NCI-H510A (cell line): ENCODE measurements around the gene CEMIP2.
"Not testable (repeated sequence)": the region's sequence is repeated elsewhere in the genome, so short reads cannot be mapped to it uniquely, and the experiment has no call there.

Experiments used
- DNase-seq: peaks from one replicate; lab custom pipeline; 2025; lab: John Stamatoyannopoulos, UW

Gene CEMIP2, protein sequence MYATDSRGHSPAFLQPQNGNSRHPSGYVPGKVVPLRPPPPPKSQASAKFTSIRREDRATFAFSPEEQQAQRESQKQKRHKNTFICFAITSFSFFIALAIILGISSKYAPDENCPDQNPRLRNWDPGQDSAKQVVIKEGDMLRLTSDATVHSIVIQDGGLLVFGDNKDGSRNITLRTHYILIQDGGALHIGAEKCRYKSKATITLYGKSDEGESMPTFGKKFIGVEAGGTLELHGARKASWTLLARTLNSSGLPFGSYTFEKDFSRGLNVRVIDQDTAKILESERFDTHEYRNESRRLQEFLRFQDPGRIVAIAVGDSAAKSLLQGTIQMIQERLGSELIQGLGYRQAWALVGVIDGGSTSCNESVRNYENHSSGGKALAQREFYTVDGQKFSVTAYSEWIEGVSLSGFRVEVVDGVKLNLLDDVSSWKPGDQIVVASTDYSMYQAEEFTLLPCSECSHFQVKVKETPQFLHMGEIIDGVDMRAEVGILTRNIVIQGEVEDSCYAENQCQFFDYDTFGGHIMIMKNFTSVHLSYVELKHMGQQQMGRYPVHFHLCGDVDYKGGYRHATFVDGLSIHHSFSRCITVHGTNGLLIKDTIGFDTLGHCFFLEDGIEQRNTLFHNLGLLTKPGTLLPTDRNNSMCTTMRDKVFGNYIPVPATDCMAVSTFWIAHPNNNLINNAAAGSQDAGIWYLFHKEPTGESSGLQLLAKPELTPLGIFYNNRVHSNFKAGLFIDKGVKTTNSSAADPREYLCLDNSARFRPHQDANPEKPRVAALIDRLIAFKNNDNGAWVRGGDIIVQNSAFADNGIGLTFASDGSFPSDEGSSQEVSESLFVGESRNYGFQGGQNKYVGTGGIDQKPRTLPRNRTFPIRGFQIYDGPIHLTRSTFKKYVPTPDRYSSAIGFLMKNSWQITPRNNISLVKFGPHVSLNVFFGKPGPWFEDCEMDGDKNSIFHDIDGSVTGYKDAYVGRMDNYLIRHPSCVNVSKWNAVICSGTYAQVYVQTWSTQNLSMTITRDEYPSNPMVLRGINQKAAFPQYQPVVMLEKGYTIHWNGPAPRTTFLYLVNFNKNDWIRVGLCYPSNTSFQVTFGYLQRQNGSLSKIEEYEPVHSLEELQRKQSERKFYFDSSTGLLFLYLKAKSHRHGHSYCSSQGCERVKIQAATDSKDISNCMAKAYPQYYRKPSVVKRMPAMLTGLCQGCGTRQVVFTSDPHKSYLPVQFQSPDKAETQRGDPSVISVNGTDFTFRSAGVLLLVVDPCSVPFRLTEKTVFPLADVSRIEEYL (N-terminal part only)

DNA sequence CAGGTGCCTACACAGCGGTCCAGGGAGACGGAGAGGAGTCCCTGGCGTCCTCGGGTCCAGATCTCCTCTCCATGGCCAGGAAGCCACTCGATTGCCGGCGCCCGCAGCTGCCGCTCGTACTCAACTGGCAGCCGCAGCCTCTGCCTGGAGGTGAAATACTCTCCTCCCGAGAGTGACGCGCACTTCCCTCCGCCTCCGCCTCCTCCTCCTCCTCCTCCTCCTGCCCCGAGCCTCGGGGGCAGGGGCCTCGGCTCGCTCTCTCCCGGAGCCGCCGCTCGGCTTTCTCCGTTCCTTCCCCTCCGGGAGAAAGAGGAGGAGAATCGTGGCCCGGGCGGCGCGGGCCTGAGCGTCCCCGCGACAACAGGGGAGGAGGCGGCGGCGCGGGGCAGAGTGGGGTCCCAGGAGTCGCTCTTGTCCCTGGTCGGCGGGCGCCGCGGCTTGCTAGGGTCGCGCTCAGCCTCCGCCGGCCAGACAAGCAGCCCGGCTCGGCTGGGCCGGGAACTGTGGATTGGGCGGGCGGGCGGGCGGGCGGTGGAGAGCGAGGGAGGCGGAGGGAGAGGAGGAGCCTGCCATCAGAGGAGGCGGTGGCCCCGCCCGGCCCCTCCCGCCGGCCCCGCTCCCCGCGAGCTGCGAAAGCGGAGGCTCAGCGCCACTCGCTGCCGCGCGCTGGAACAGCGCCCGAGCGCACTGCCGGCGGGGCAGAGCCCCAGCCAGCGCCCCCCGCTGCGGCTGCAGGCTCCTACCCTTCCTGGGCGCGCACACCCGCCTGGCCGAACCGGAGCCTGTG lies at the start of gene CEMIP2:
TSS of gene CEMIP2 (minus strand) at position 126 of the 787 bp plus-strand sequence. CDS start 18,140 bp downstream, outside the sequence.
- DNase-seq: peak; percentile 86

DNA sequence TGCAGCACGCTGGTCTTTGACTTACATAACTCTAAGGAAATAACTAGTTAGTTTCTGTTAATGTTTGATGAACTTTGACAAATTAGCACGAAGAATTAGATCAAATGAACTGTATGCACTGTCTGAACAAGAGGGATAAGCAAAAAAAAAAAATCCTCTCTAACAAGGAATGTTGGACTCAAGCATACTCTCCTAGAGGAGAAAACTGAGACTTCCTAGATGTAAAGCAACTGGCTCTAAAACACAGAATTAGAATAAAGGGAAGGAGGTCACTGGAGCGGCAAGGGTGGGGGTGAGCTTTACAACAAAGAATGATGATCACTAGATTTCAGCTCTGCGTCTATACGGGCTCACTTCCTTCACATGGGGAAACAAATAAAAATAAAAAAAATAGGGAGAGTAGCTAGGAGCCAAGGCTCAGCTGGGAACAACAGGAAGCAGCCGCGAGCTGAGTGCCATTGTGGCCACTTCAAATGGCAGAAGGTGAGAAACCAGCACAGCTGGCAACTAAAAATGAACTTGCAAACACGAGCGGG lies 48.7 kb upstream of the CEMIP2 start:
- peak; percentile 34 for DNase-seq

DNA sequence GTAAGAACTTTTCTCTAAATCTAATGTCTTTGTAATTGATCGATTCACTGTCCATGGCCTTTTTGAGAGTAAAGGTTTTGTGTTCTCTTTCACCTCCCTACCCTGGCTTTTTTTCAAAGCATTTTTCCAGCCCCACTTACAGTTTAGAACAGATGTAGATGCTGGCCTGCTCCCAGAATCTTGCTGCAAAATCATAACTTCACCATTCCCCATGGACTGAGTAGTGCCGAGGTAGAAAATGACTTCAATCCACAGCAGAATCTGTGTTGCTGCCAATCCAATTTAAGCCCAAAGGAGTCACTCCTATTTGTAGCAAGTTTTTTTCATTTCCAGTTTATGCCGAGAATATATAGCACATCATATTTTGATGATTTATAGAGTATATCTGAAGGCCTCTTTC lies 46.5 kb upstream of the CEMIP2 start:
- no peak for DNase-seq

DNA sequence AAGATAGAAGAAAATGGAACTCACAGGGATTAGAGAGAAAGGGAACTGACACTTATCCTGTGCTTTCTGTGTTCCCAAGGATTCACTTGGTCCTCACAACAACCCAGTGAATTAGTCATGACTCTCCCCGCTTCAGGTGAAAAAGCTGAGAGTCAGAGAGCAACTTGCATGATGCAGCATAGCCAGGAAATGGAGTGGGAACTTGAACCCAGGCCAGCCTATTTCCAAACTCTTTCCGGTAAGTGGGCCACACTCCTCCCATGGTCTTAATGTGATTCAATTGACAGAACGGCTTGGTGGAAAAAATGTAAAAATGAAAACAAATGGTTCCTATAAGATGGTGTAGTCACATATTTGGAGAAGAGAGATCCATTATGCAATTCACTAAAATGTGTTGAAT lies 45.9 kb upstream of the CEMIP2 start:
- no peak for DNase-seq

DNA sequence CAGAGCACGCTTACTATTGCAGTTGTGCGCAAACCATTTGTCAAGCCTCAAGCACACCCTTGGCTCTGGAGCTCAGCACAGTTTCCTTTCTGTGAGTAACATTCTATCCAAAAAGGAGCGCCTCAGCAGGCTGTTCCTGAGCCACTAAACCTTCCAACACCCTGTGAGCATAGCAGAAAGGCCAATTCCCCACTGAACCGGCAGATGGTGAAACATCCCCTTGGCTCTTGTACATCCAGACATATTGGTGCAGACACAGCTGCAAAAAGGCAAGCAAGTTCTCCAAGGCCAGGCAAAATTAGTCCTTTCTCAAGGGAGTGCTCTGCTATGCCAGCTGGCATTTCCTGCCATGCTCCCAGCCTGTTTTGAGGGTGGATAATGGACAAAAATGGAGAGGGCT lies 44.1 kb upstream of the CEMIP2 start:
- no peak for DNase-seq

DNA sequence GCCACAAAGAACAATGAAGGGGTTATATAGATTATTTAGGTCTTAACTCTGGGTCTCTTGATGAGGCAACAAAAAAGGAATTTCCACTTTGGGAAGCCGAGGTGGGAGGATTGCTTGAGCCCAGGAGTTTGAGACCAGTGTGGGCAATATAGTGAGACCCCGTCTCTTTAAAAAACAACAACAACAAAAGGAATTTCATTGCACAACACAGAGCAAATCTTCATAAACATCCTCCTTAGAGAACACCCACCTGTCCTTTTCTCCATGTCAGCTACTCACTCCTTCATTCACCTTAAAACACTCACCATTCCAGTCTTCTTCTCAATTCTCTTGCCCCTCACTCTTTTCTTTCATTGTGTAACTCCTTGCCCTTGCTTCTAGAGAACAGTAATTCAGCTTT lies 39.8 kb upstream of the CEMIP2 start:
- DNase-seq: no peak

DNA sequence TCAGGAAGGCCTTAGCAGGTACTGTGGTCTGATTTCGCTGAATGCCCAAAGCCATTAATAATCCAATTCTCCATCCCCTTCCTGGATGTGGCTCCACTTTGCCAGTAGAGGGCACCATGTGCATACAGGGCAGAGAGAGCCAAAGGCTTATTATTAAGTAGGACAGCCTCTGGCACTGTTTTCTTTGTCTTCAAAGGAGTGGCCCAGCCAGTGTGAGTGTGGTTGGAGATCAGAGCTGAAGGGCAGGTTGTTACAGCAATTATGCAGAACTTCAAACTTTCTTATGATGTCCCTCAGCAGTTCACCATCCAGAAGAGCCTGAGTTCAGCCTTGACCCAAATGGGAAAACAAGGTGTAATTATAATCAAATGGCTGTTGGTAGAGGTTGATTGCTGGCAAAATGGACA lies 38.6 kb upstream of the CEMIP2 start:
- peak; percentile 58 for DNase-seq

DNA sequence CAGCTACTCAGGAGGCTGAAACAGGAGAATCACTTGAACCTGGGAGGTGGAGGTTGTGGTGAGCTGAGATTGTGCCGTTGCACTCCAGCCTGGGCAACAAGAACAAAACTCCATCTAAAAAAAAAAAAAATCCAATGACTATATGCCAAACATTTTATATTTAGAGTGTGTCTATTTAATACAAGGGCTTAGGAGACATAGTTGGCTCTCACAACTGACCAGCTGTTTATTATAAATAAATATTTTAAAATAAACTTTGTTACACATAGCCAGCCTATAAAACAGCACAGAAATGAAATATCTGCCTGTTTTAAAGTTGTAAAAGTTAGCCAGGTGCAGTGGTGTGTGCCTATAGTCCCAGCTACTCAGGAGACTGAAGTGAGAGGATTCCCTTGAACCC lies 36.8 kb upstream of the CEMIP2 start:
- not testable (repeated sequence) for DNase-seq

DNA sequence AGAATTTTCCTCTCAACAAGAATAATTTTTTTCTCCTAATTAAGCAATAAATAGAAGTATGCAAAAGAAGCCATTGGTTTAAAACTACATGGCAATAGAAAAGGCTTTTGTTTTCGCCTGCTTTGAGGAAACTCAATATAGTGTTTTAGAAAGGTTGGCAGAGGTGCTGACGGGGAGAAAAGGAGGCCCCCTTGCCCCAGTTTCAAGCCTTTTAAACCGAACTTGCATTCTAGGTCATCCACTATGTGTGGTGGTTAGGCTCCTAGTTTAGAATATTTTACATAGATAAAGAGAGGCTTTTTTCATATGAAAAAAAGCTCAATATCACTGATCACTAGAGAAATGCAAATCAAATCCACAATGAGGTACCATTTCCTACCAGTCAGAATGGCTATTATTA lies 33.5 kb upstream of the CEMIP2 start:
- DNase-seq: no peak

DNA sequence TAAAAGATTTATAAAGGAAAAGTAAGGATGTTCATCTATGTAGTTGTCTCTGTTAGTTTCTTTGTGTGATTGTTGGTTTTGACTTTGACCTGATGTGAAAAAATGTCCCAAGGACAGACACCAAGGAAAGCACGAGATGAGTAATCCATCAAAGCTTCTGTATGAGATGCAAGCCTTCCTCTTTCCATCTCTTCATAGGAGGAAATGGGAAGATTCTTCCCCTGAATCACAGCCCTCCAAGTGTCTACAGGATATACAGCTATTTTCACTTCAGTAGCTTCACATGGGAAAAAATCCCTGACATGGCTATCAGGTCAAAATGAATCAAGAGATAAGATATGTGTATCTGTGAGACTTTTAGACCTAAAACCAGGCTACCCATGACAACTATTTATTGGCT lies 29.0 kb upstream of the CEMIP2 start:
- no peak for DNase-seq

DNA sequence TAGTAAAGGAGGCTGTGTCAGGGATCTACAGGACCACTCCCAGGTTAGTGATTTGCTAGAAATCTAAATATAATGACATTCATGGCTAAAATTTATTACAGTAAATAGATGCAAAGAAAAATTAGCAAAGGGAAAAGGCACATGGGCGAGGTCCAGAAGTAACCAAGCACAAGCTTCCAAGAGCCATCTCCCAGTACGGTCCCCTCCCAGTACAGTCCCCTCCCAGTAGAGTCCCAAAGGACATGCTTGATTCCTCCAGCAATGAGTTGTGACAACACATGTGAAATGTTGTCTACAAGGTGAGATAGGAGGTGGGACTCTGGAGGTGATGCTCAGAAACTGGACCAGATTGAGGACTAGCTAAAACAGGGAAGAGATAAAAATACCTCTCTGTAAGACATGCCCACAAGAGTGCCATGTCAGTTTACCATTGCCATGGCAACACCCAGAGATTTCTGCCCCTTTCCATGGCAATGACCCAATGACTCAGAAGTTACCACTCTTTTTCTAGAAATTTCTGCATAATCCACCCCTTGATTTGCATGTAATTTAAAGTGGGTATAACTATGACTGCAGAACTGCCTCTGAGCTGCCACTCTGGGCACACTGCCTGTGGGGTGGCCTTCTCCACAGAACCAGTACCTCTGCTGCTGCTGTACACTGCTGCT lies 27.9 kb upstream of the CEMIP2 start:
- DNase-seq: no peak

DNA sequence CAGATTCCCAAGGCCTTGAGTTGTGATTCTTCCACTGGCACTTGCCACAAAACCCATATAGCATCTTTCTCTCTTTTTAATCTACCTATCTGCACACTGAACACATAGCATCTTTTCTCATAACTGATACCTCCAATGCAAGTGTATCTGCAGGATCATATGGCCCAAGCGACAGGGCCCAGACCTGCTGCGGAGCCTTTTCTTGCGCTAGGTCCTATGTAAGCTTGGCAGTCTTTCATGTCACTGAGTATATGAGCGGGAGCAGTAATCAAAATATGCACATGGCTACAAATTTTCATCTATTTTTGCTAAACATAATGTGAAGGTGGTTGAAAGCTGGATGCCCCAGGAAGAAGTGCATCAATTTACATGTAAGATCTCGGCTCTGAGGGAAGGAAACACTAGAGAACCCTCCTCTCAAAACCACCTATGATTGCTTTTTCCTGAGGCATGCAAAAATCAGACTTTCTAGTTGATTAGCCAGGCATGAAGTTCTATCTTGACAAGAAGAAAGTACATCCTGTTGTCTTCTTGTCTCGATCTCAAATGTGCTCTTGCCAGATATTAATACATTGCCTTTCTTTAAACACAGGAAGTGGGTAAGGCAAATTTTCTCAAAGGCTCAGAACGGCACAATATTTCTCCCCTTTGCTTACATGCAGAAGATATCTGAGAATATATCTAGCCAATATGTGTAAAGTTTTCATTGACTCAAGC lies 26.9 kb upstream of the CEMIP2 start:
- no peak for DNase-seq

DNA sequence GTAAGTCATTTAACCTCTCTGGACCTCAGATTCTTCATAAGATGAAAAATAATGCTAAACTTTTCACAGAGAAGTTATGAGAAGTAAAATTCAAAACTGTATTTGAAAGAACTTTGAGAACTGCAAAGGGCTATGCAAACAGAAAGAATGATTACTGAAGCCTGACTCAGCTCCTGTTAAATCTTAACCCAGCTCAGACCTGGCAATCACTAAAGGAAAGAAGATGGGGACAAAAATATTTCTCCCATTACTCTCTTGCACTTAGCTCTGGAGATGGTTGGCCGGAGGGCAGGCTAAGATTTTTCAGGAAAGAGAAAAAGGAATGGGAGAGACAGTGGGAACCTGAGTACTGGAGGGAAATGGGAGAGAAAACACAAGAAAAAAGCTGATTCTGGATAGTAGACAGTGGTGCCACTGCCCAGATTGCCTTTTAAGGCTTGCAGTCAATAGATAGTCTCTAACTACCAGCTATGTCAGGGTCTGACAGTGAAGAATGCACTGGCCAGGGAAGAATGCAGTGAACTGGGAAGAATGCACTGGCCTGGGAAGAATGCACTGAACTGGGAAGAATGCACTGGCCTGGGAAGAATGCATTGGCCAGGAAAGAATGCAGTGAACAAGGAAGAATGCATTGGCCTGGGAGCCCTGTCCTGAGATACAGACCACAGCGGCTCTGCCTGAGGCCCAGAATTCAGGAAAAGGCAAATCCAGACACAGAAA lies 25.2 kb upstream of the CEMIP2 start:
- no peak for DNase-seq

DNA sequence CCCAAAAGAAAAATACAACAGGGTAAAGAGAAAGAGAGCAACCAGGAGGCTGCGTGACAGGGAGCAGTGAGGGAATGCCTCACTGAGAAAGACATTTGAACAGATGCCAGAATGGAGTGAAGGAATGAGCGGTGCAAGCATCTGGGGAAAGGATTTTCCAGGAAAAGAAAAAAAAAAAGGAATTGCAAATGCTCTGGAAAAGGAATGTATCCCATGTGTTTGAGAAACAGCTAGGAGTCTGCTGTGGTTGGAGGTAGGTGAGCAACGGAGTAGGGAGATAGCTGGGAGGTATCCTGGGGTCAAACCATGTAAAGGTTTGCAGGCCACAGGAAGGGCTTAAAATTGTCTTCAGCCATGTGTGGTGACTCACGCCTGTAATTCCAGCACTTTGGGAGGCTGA lies 23.6 kb upstream of the CEMIP2 start:
- no peak for DNase-seq

DNA sequence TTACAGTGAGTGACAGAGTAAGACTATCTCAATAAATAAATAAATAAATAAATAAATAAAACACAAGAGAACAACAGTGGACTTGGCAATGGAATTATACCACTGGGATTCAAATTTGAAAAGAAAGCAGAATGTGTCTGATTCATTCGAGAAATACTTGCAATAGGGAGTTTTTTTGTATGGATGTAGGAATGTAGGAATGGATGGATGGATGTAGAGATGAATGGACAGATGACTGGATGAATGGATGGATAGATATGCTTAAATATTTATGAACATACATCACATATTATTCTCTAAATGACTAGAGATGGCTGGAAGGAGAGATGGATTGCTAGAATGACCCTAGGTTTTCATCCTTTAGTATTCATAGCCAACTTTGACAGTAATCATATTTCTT lies 22.0 kb upstream of the CEMIP2 start:
- no peak for DNase-seq

DNA sequence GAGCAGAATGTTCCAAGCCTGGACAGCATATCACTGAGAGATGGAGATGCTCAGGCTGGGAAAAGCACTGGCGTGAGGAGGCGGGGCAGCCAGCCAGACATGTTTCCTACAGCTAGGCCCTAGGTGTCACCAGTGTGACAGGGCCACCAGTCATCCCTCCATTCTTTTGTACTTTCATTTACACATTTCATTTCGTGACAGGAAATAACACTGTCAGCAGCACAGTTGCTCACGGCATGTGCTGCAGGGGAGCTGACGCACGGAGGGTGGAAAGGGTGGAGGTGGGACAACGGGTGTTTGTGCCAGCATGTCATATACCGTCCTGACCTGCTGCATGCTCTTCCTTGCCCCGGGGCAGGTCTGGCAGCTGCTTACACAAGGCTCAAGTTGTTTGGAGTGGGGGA lies 14.8 kb upstream of the CEMIP2 start:
- DNase-seq: peak; percentile 34

DNA sequence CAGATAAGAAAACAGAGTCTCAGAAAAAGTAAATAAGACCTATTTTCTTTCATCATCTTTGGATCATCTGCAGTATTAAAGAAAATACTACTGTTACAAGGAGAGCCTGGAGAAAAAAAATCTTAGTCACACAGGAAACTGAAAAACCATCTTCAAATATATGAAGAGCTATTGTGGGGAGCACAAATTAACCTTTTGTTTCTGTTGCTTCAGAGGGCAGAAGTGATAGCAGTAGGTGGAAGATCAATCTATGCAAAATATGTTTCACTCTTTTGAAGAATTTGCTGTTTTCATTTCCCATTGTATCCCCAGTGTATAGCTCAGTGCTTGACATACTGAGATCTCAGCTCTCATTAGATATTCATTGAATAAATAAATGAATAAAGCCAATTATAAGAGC lies 13.1 kb upstream of the CEMIP2 start:
- no peak for DNase-seq

DNA sequence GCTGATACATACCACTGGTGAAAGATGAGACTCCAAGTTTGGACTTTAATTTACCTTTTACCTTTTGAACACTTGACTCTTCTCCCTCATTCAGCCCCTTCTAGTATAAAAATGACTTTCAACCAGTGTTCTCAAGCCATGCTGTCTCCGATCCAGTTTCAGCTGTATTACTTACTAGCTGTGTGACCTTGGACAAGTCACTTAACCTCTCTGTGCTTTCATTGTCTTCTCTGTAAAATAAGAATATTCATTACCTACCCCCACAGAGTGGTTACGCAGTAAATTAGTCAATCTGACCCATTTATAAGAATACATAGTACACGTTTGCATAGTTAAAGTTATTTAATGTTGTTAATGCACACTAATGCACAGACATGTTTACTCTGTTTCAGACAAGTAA lies 12.6 kb upstream of the CEMIP2 start:
- DNase-seq: no peak

DNA sequence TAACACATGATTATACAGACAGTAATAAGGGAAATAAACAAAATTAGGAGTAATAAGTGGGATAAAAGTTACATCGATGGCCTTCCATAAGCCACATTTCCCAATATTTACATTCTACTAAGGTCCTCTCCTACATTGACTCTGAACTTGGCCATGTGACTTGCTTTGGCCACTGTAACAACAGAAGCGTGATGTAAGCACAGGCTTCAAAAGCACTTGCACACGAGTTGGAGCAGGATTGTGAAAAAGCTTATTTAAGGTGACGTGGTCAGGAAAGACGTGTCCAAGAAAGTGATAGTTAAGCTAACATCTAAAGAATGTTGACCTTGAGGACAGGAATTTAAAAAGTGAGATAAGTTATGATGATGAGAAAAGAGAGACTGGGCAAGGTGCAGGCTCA lies 9.8 kb upstream of the CEMIP2 start:
- DNase-seq: no peak
